Measurements from ENCODE around the gene CIBAR2.

DNA sequence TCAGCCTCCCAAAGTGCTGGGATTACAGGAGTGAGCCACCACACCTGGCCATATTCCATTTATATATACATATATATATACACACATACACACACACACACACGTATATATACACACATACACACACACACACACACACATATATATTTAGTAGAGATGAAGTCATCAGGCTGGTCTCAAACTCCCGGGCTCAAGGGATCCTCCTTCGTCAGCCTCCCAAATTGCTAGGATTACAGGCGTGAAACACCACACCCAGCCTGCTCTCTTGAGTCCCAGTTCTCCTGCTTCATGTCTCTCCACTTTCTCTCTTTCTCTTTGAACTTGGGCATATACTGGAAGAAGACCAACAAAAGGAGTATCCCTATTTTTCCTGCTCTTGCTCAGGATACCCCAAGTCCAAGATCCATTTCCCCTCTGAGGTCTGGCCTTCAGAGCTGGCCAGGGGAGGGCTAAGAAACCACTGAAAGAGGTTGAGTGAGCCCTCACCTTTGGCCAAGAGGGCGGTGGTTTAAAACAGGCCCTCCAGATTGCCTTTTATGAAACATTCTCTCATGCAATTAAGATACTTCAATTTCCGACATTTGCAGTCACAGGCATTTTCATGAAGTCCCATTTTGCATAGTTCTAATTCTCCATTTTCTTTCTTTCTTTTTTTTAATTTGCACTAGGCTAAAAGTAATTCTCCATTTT, 37.9 kb downstream of the CIBAR2 start:
- no peak for TF ChIP-seq POLR2A (IDR thresholded peaks at IDR 0.05)
- TF ChIP-seq POLR2AphosphoS5 (IDR thresholded peaks at IDR 0.05), result no peak
- TF ChIP-seq, protein P1, sequence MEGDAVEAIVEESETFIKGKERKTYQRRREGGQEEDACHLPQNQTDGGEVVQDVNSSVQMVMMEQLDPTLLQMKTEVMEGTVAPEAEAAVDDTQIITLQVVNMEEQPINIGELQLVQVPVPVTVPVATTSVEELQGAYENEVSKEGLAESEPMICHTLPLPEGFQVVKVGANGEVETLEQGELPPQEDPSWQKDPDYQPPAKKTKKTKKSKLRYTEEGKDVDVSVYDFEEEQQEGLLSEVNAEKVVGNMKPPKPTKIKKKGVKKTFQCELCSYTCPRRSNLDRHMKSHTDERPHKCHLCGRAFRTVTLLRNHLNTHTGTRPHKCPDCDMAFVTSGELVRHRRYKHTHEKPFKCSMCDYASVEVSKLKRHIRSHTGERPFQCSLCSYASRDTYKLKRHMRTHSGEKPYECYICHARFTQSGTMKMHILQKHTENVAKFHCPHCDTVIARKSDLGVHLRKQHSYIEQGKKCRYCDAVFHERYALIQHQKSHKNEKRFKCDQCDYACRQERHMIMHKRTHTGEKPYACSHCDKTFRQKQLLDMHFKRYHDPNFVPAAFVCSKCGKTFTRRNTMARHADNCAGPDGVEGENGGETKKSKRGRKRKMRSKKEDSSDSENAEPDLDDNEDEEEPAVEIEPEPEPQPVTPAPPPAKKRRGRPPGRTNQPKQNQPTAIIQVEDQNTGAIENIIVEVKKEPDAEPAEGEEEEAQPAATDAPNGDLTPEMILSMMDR (IDR thresholded peaks at IDR 0.05), result no peak
